Ascending aorta (tissue), 2 donors: ENCODE data around the gene HDLBP. TPM values are rescaled to one million over a fixed set of nuclear protein-coding genes. Genes with fewer than 3 reads are reported as not detected.
A peak's percentile ranks its signal among the peaks of the same experiment; 100 is the strongest.

ENCODE experiments used
- DNase-seq, 2 donors: peaks; one replicate each; pipeline ENCODE4 v3.0.0-alpha.2; 2019; ENCODE audit warnings: low spot score in 2 of 2
- H3K27ac ChIP-seq, 2 donors: fragments of 200-600 bp; sonication (generic); one replicate each; pipeline ENCODE4 v1.5.1; 2016 to 2017; ENCODE audit warnings: mild to moderate bottlenecking in 1 of 2
- H3K27me3 ChIP-seq: fragments of 200-600 bp; sonication (generic); one replicate; pipeline ENCODE4 v1.5.1; 2017
- H3K36me3 ChIP-seq, 2 donors: fragments of 200-600 bp; sonication (generic); one replicate each; pipeline ENCODE4 v1.5.1; 2016
- H3K4me1 ChIP-seq, 2 donors: fragments of 200-600 bp; sonication (generic); one replicate each; pipeline ENCODE4 v1.5.1; 2016 to 2017; ENCODE audit warnings: mild to moderate bottlenecking in 1 of 2
- H3K4me3 ChIP-seq, 2 donors: fragments of 200-600 bp; sonication (generic); one replicate each; pipeline ENCODE4 v1.5.1; 2016 to 2017; ENCODE audit warnings: mild to moderate bottlenecking in 1 of 2
- H3K9me3 ChIP-seq, 2 donors: fragments of 200-600 bp; sonication (generic); one replicate each; pipeline ENCODE4 v1.5.1; 2016
- intact Hi-C: fragments of 100-400 bp; cut with DNase I; formaldehyde crosslinking; loops from one replicate; pipeline ENCODE4 v1.15.1; 2023
- total RNA-seq: library from RNA; depleted of rRNA; stranded (reverse); fragments of >200 nt; gene quantifications from one replicate; pipeline ENCODE4 v1.1.0, GENCODE V29; 2016
- TF ChIP-seq, protein P1 (sequence below), 3 experiments: fragments of 200-600 bp in 2 of 3; fragments of 450-650 bp in 1 of 3; sonication (generic) in 2 of 3; IDR thresholded peaks; one replicate each; pipeline ENCODE4 v1.5.1; 2016 to 2019; ENCODE audit warnings: antibody characterized with exemption in 3 of 3, mild to moderate bottlenecking in 1 of 3, moderate library complexity in 1 of 3

HDLBP gene
- total RNA-seq, 1 donor from 2014 or later = 308 TPM

DNA sequence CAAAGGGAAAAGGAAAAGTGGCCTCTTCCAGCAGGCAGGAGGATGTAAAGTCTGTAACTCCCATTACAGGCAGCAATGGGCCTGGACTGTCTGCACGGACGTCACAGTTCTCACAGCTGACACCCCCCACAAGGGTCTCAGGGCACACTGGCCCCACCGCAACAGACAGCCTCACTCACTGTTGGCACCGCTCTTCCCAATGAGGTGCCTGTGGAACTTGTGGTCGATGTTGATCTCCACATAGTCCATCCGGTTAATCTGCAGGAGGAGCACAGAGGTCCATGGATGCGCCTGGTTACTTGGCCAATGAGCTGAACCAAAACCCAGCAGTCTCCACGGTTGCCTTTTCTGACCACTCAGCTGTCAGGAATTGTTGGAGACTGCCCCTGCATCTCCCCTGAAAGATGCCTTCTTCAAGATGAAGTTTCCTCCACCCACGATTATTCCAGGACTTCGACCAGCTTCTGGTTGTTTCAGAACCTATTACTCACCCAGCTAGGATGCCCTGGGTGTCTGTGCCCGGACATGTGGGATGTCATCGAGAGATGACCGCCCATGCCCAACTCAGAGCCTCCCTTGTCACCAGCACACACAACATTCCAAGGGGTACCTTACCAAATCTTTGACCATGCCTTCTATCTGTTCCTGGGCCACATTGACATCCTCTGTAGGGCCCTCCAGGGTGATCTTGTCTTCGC is 62.5 kb downstream of the HDLBP start:
- Histone ChIP-seq H3K27ac (no peak overlapping the region), H3K9me3 (no peaks in the 10 kb centered on the region), H3K27me3 (no peaks in the 10 kb centered on the region), H3K36me3 (peaks cover 86 to 99% of the 10 kb centered on the region in 2 donors), H3K4me3 (no peak overlapping the region), H3K4me1 (no peaks in the 10 kb centered on the region)
- DNase-seq = peak in 1 of 2 donors; percentile 53
- intact Hi-C loops = no loop called here
- TF ChIP-seq, protein P1, sequence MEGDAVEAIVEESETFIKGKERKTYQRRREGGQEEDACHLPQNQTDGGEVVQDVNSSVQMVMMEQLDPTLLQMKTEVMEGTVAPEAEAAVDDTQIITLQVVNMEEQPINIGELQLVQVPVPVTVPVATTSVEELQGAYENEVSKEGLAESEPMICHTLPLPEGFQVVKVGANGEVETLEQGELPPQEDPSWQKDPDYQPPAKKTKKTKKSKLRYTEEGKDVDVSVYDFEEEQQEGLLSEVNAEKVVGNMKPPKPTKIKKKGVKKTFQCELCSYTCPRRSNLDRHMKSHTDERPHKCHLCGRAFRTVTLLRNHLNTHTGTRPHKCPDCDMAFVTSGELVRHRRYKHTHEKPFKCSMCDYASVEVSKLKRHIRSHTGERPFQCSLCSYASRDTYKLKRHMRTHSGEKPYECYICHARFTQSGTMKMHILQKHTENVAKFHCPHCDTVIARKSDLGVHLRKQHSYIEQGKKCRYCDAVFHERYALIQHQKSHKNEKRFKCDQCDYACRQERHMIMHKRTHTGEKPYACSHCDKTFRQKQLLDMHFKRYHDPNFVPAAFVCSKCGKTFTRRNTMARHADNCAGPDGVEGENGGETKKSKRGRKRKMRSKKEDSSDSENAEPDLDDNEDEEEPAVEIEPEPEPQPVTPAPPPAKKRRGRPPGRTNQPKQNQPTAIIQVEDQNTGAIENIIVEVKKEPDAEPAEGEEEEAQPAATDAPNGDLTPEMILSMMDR (IDR thresholded peaks at IDR 0.05) = no peak

DNA sequence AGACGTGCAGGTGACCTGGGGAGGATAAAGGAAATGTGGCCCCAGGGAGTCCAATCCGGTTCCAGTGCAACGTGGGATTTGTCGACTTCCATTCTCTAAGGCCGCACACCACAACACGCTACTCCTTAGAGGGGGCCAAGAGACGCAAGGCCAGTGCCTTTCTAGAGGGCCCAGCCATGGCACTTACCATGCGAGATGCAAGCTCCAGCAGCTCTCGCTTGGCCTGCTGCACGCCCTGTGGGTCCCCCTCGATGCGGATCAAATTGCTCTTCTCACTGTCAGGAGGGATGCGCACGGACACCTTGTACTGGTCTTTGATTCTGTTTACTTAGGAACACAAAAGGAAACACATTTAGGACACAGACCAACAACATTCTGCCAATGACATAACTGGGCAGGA is 65.8 kb downstream of the HDLBP start:
- H3K4me1 ChIP-seq = no peaks in the 10 kb centered on the region
- intact Hi-C loops = no loop called here
- H3K4me3 ChIP-seq = no peak overlapping the region
- DNase-seq = no peak
- TF ChIP-seq, protein P1 (IDR thresholded peaks at IDR 0.05) = no peak
- peaks cover 88 to 100% of the 10 kb centered on the region in 2 donors for H3K36me3 ChIP-seq
- no peaks in the 10 kb centered on the region for H3K27me3 ChIP-seq
- H3K9me3 ChIP-seq = no peaks in the 10 kb centered on the region
- H3K27ac ChIP-seq = no peak overlapping the region

- Histone ChIP-seq H3K27ac (no peak overlapping the region), H3K4me1 (no peaks in the 10 kb centered on the region), H3K4me3 (no peak overlapping the region), H3K9me3 (no peaks in the 10 kb centered on the region), H3K36me3 (peaks cover 90 to 100% of the 10 kb centered on the region in 2 donors), H3K27me3 (no peaks in the 10 kb centered on the region)
- intact Hi-C loops = no loop called here
- no peak for DNase-seq
- TF ChIP-seq, protein P1 (IDR thresholded peaks at IDR 0.05) = no peak
These were observed 66.6 kb downstream of the HDLBP start for GRCh38 chr2:241248897-241249296.

GRCh38 chr2:241248289-241248688 is 67.2 kb downstream of the HDLBP start:
- no peaks in the 10 kb centered on the region for H3K27me3 ChIP-seq

GRCh38 chr2:241244368-241244767 is 71.1 kb downstream of the HDLBP start:
- TF ChIP-seq, protein P1 (IDR thresholded peaks at IDR 0.05) = no peak
- H3K36me3 ChIP-seq = peaks cover 93 to 97% of the 10 kb centered on the region in 2 donors
- intact Hi-C loops = no loop called here
- no peaks in the 10 kb centered on the region for H3K9me3 ChIP-seq
- H3K4me1 ChIP-seq = no peaks in the 10 kb centered on the region
- H3K27ac ChIP-seq = no peak overlapping the region
- no peak for DNase-seq
- no peaks in the 10 kb centered on the region for H3K27me3 ChIP-seq
- H3K4me3 ChIP-seq = no peak overlapping the region

More at GRCh38 chr2:241248289-241248688, 67.2 kb downstream of the HDLBP start:
- H3K27ac ChIP-seq = no peak overlapping the region
- no peaks in the 10 kb centered on the region for H3K4me1 ChIP-seq
- intact Hi-C loops = no loop called here
- TF ChIP-seq, protein P1 (IDR thresholded peaks at IDR 0.05) = no peak
- H3K4me3 ChIP-seq = no peak overlapping the region
- H3K9me3 ChIP-seq = no peaks in the 10 kb centered on the region
- peaks cover 89 to 100% of the 10 kb centered on the region in 2 donors for H3K36me3 ChIP-seq
- no peak for DNase-seq
